ENCODE results near the gene MBNL2.

MBNL2 gene

DNA sequence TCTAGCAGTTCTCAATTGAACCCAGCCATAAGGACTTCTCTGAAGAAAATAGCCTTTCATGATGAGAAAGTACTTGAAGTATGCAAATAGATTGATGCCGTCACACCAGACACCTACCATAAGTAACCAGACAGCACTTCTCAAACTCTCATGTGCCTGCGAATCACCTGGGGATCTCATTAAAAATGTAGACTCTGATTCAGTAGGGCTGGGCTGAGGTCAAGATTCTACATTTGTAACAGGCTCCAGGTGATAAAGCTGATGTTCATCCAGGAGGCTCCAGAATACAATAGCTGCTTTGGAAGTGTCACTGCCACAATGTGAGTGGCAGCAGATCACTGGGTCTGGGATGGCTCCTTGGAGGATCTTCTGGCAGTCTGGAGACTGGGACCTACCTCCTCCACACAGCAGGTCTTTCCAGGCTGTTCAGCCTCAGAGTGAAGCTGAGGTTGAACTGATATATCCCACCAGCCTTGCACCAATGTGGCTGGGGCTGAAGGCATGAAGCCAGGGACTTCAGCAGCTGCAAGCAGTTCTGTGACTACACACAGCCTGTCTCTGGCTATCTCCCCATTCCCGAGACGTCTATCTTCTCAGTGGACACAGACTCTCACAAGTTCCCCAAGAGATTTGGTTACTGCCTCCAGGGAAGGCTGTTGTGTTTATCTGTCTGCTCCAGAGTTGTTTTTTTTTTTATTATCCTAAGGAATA is 9.1 kb downstream of the MBNL2 start:
- in situ Hi-C loops (cut with HindIII; ENCODE audit: low sequenced_read_pairs) = no loop called here

GRCh38 chr13:97231829-97232196 is 9.7 kb downstream of the MBNL2 start:
- in situ Hi-C loops (cut with HindIII; ENCODE audit: low sequenced_read_pairs) = no loop called here

DNA sequence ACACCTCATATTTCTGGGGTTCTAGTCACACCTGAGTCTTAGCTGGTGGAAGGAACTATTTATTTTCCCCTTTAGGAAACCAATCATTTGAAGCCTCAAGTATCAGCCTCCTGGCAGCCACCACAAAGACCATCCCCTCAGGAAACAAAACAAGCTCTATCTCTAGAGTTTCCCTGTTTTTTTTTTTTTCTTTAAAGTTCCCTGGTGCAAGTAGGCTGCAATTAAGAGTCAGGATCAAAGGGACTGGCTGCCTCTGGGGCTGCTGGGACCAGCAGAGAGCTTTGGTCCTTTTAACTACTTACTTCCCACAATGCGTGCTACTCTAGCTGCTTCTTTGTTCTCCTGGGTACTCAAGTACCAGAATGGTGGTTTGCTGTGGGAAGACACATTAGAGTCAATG is 11.4 kb downstream of the MBNL2 start:
- in situ Hi-C loops (cut with HindIII; ENCODE audit: low sequenced_read_pairs) = no loop called here

GRCh38 chr13:97234236-97234635 is 12.1 kb downstream of the MBNL2 start:
- in situ Hi-C loops (cut with HindIII; ENCODE audit: low sequenced_read_pairs) = no loop called here

DNA sequence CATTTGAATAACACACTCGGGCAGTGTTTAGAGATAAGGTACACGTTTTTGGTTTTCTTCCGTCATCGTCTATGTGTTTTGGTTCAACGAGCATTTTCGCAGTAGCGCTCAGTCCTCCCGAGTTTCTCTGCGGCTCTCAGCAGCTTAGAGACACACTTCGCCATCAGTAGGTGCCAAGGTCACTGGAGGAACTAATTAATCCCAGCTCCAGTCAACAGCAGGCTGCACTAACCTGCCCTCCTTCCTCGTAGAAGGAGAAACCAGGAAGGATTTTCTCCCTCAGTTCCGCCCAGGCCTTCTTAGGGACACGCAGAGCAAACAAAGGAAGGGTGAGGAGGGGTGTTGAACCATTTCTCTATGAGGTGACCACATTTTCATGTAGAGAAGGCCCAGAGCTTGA is 12.6 kb downstream of the MBNL2 start:
- in situ Hi-C loops (cut with HindIII; ENCODE audit: low sequenced_read_pairs) = no loop called here

GRCh38 chr13:97235549-97236231 is 13.6 kb downstream of the MBNL2 start:
- in situ Hi-C loops (cut with HindIII; ENCODE audit: low sequenced_read_pairs) = no loop called here

DNA sequence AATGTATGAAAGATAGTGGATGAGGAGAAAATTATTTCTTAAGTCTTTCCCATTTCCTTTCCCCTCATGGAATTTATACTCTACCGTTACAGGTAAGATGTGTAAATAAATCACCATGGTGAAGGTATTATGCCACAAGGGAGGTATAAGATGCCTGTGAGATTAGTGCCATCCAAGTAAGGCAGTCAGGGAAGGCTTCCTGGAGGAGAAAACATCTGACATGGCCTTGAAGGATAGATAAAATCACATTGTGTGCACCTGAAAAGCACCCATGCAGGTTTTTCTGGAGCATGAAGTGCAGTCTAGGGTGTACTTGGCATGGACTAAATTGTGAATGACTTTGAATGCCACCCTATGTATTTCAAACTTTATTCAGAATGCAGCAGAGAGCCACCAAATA is 15.3 kb downstream of the MBNL2 start:
- in situ Hi-C loops (cut with HindIII; ENCODE audit: low sequenced_read_pairs) = no loop called here

- in situ Hi-C loops (cut with HindIII; ENCODE audit: low sequenced_read_pairs) = no loop called here
Observed at GRCh38 chr13:97238432-97238831, 16.3 kb downstream of the MBNL2 start.

GRCh38 chr13:97238883-97239282 is 16.8 kb downstream of the MBNL2 start:
- in situ Hi-C loops (cut with HindIII; ENCODE audit: low sequenced_read_pairs) = no loop called here

GRCh38 chr13:97239306-97239705 is 17.2 kb downstream of the MBNL2 start:
- in situ Hi-C loops (cut with HindIII; ENCODE audit: low sequenced_read_pairs) = no loop called here

DNA sequence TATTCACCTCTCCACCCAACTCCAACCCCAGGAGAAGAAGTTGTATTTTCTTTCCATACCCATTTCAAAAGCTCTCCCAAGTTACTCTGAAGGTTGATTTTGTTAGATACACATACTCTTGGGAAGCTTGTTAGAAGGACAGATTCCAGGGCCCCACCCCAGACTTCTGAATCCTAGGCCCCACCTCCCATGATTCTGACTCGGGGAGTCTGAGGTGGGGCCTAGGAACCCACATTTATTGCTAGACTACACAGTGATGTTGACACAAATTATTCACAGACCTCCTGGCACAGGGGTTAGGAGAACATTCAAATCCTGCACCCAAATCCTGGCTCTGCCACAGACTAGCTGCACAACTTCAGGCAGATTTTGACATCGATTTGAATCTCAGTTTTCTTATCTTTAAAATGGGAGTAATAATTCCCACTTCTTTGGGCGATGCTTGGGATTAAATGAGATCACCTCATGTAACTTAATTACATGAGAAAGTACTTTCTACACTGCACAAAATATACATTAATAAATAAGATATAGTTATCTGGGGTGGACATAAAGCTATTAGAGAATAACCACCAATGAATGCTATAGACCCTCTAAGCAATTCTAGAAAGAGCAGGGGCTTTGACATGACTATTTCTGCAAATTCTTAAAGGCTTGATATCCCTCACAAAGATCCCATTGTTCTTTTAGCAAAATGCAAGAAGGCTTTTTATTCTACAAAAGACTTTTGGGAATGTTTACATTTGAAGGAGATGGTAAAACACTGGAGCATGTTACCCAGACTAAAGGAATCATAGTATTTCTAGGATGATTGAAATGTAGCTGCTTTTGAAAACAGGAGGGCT is 18.0 kb downstream of the MBNL2 start:
- in situ Hi-C loops (cut with HindIII; ENCODE audit: low sequenced_read_pairs) = no loop called here

GRCh38 chr13:97240788-97241734 is 18.9 kb downstream of the MBNL2 start:
- in situ Hi-C loops (cut with HindIII; ENCODE audit: low sequenced_read_pairs) = no loop called here

DNA sequence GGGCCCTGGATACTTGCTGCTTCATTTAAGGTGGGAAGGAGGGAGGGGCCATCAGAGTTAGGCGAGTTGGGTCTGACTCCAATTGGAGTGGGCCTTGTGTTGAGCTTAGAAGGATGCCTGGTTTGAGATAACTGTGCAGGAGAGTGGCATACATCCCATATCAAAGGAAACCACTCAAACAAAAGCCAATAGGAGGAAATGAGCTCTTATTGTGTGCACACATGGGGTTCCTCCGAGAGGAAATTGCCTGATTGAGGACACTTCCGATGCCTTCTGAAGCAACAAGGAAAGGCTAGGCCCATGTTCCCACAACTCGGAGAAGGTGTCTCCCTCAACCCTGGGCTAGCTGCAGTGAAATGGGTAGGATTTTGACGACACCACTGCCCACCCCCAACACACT is 19.6 kb downstream of the MBNL2 start:
- in situ Hi-C loops (cut with HindIII; ENCODE audit: low sequenced_read_pairs) = no loop called here

- in situ Hi-C loops (cut with HindIII; ENCODE audit: low sequenced_read_pairs) = no loop called here
Observed at GRCh38 chr13:97242755-97243497, 20.8 kb downstream of the MBNL2 start.

DNA sequence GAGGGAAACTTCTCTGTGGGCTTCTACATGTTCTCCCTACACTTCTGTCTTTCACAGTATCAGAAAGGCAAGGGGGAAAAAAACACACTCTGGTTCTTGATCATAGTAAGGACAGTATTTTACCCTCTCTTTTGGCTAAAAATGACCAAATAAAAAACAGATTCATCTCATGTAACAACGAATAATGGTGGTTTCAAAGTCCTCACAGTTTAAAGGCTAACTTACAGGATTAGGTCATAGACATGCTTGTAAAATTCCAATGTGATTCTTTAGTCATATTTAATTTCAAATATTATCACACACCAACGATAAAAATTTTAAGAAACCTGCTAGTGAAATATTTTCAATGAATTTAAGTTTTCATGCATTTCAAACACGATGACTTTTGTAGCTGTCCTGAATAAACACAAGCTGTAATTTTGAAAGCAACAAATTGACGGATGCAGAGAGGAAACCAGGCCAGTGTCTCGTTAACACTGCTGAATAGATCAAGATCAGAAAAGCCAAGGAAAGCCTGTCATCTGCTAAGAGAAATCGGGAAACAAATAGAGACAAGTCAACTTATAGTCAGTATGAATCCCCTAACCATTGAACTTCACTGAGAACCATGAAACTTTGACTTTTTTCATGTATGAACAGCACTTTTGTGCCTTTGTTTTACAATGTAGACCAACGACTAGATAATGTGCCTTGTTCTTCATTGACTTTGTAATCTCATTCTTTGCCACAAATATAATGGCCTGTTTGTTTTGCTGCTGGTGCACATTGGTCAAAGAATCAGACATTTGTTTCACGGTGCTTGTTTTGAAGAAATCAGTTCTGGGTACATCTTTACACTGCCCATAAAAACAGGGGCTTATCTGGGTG is 22.0 kb downstream of the MBNL2 start:
- in situ Hi-C loops (cut with HindIII; ENCODE audit: low sequenced_read_pairs) = no loop called here

- in situ Hi-C loops (cut with HindIII; ENCODE audit: low sequenced_read_pairs) = no loop called here
Observed at GRCh38 chr13:97245011-97245410, 22.9 kb downstream of the MBNL2 start.

DNA sequence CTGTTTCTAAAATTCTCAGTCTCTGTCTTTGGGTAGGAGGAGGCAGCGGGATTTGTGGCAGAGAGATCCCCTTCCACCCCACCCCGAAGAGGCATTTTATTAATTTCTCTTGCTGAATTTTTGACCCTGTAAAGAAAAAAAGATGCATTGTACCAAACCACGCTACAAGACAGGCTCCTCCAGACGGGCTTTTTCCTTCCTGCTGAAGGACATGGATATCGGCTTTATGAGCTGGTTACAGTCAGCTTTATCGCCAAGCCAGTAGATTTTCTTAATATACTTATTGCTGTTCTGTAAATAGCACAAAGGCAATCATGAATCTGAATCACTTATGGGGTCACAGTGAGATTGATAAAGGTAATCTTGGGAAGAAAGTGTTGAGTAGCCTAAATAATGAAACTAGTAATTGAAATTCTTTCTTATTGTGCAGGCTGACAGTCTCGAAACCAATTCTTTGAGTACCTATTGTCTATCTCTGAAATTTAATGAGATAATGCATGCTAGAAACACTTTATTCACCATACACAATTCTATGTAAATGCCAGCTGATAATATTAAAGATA is 24.5 kb downstream of the MBNL2 start:
- in situ Hi-C loops (cut with HindIII; ENCODE audit: low sequenced_read_pairs) = no loop called here

GRCh38 chr13:97248243-97248642 is 26.1 kb downstream of the MBNL2 start:
- in situ Hi-C loops (cut with HindIII; ENCODE audit: low sequenced_read_pairs) = no loop called here
